K562 (cell line): ENCODE data around the gene HYAL3. TPM values are rescaled to one million over a fixed set of nuclear protein-coding genes. Genes with fewer than 3 reads are reported as not detected.

Source experiments
- ATAC-seq: fragments of 200-7000 bp; cut with Tn5 transposase; 3 replicates; pipeline ENCODE4 v1.9.1; 2020; ENCODE audit warnings: moderate library complexity
- BruUV-seq: library from RNA; stranded (reverse); fragments of 400-500 nt; replicated peaks from 2 replicates; lab custom pipeline; 2021; lab: Mats Ljungman, UMichigan
- CTCF ChIA-PET: fragments of 300-600 bp; formaldehyde crosslinking; extraction: SDS; loops from one replicate; lab custom pipeline; 2021; ENCODE audit warnings: low intra/inter-chr PET ratio; lab: Yijun Ruan, JAX
- POLR2A ChIA-PET: fragments of 300-600, 350-650 bp; sonication (Branson Sonifier 250); formaldehyde crosslinking; extraction: SDS; loops from one replicate; lab custom pipeline; 2021; ENCODE audit warnings: antibody characterized with exemption, inconsistent platforms; lab: Yijun Ruan, JAX
- DNase-seq, 4 experiments: peaks; one replicate each; pipeline versions ENCODE4 v3.0.0 to v3.0.0-alpha.2; 2011 to 2018; ENCODE audit warnings: low spot score in 3 of 4, mixed read lengths in 3 of 4; ENCODE audit errors: extremely low read depth in 1 of 4
- FAIRE-seq: peaks from 2 replicates; lab custom pipeline; 2011; peaks lifted over from hg19 to GRCh38; lab: Jason Lieb, UNC
- H2AFZ ChIP-seq: 2 replicates; pipeline ENCODE4 v1.6.0; 2011; ENCODE audit warnings: low read depth, low read length, control low read depth, inconsistent platforms
- H3K27ac ChIP-seq: fragments of 200-600 bp; 3 replicates; pipeline ENCODE4 v1.8.0; 2011; ENCODE audit warnings: low read depth, mild to moderate bottlenecking, control low read depth, inconsistent platforms, low read length, moderate library complexity, mixed read lengths; ENCODE audit errors: extremely low read depth
- H3K27me3 ChIP-seq, 2 experiments: fragments of 300-600 bp in 1 of 2; 2 replicates in 1 of 2; 3 replicates in 1 of 2; pipeline versions ENCODE4 v1.6.0 to v1.8.0; 2011; ENCODE audit warnings: inconsistent platforms in 2 of 2, low read length in 2 of 2, mild to moderate bottlenecking in 1 of 2, mixed read lengths in 1 of 2, moderate library complexity in 1 of 2; ENCODE audit not compliant: control insufficient read depth in 2 of 2, insufficient read depth in 2 of 2
- H3K36me3 ChIP-seq: fragments of 300-600 bp; 3 replicates; pipeline ENCODE4 v1.8.0; 2011; ENCODE audit warnings: mild to moderate bottlenecking, low read length, inconsistent platforms; ENCODE audit not compliant: control insufficient read depth, insufficient read depth
- H3K4me1 ChIP-seq, 2 experiments: fragments of 200-600 bp in 1 of 2; replicated peaks in 1 of 2; 2 replicates in 1 of 2; 3 replicates in 1 of 2; pipeline versions ENCODE4 v1.5.1 to v1.8.0; 2011; ENCODE audit warnings: inconsistent platforms in 2 of 2, low read length in 2 of 2, mild to moderate bottlenecking in 1 of 2, mixed read lengths in 1 of 2, moderate library complexity in 1 of 2; ENCODE audit not compliant: control insufficient read depth in 2 of 2, insufficient read depth in 2 of 2
- H3K4me2 ChIP-seq: 2 replicates; pipeline ENCODE4 v1.6.1; 2011; ENCODE audit warnings: low read length, control low read depth, inconsistent platforms, mixed read lengths; ENCODE audit not compliant: insufficient read depth
- H3K4me3 ChIP-seq: fragments of 200-600 bp; sonication (generic), shearing (Covaris generic); 2 replicates; pipeline ENCODE4 v1.5.1; 2016; ENCODE audit warnings: control low read depth, inconsistent platforms
- H3K79me2 ChIP-seq: fragments of 200-600 bp; 3 replicates; pipeline ENCODE4 v1.8.0; 2011; ENCODE audit warnings: low read length, inconsistent platforms; ENCODE audit not compliant: control insufficient read depth, insufficient read depth
- H3K9ac ChIP-seq, 2 experiments: 2 replicates each; pipeline versions ENCODE4 v1.6.0 to v1.6.1; 2011; ENCODE audit warnings: low read depth in 2 of 2, low read length in 2 of 2, control low read depth in 1 of 2, inconsistent platforms in 1 of 2, mild to moderate bottlenecking in 1 of 2, mixed read lengths in 1 of 2; ENCODE audit not compliant: insufficient read depth in 1 of 2
- H3K9me1 ChIP-seq: one replicate; pipeline ENCODE4 v1.6.0; 2011; ENCODE audit warnings: inconsistent platforms, mild to moderate bottlenecking, low read length, moderate library complexity; ENCODE audit not compliant: control insufficient read depth, insufficient read depth
- H3K9me3 ChIP-seq: replicated peaks from 2 replicates; pipeline ENCODE4 v1.5.1; 2011; ENCODE audit warnings: low read depth, low read length, inconsistent platforms; ENCODE audit not compliant: control insufficient read depth, insufficient read depth
- H4K20me1 ChIP-seq: replicated peaks from 2 replicates; pipeline ENCODE4 v1.6.1; 2011; ENCODE audit warnings: low read length, inconsistent platforms, mixed read lengths; ENCODE audit not compliant: control insufficient read depth, insufficient read depth
- HDAC3 ChIP-seq: fragments of 450-650 bp; IDR thresholded peaks from 2 replicates; pipeline ENCODE4 v1.6.1; 2018; ENCODE audit warnings: borderline replicate concordance, mild to moderate bottlenecking, moderate library complexity; ENCODE audit not compliant: partially characterized antibody
- HNRNPL ChIP-seq: fragments of 200-400 bp; formaldehyde crosslinking; IDR thresholded peaks from 2 replicates; pipeline ENCODE4 v1.6.1; 2017; ENCODE audit warnings: low read depth, mild to moderate bottlenecking, low read length
- KLF16 ChIP-seq: IDR thresholded peaks from 2 replicates; pipeline ENCODE4 v1.6.1; 2016; ENCODE audit warnings: antibody characterized with exemption
- MTA2 ChIP-seq: fragments of 450-650 bp; IDR thresholded peaks from 2 replicates; pipeline ENCODE4 v1.6.1; 2016; ENCODE audit warnings: low read depth
- NELFE ChIP-seq: IDR thresholded peaks from 2 replicates; pipeline ENCODE4 v1.6.1; 2011; ENCODE audit warnings: mild to moderate bottlenecking; ENCODE audit not compliant: insufficient read depth, insufficient read length
- OTX1 ChIP-seq: fragments of 450-650 bp; formaldehyde crosslinking; IDR thresholded peaks from 2 replicates; pipeline ENCODE4 v1.4.0; 2022; ENCODE audit warnings: mild to moderate bottlenecking
- PCBP1 ChIP-seq: fragments of 200-400 bp; formaldehyde crosslinking; IDR thresholded peaks from 2 replicates; pipeline ENCODE4 v1.6.1; 2018; ENCODE audit warnings: mild to moderate bottlenecking, low read depth, low read length; ENCODE audit not compliant: poor library complexity, severe bottlenecking
- RBM15 ChIP-seq: fragments of 200-400 bp; formaldehyde crosslinking; IDR thresholded peaks from 2 replicates; pipeline ENCODE4 v1.6.1; 2018; ENCODE audit warnings: mild to moderate bottlenecking, low read length, moderate library complexity; ENCODE audit not compliant: insufficient read depth
- SMARCC2 ChIP-seq: fragments of 450-650 bp; IDR thresholded peaks from 2 replicates; pipeline ENCODE4 v1.6.1; 2017; ENCODE audit warnings: antibody characterized with exemption, moderate library complexity, mild to moderate bottlenecking, low read depth
- STAG1 ChIP-seq: sonication (generic); formaldehyde crosslinking; IDR thresholded peaks from 2 replicates; pipeline ENCODE4 v1.5.0; 2020; ENCODE audit warnings: missing genetic modification reagents, borderline replicate concordance
- ZNF274 ChIP-seq: IDR thresholded peaks from 2 replicates; pipeline ENCODE4 v1.6.1; 2011; ENCODE audit warnings: low read depth, mild to moderate bottlenecking, low read length, moderate library complexity, borderline replicate concordance
- ZNF282 ChIP-seq: sonication (generic); formaldehyde crosslinking; IDR thresholded peaks from 2 replicates; pipeline ENCODE4 v1.8.1; 2023; ENCODE audit warnings: missing genetic modification reagents
- ZNF445 ChIP-seq: fragments of 250-450 bp; sonication (Bioruptor Pico); IDR thresholded peaks from 2 replicates; pipeline ENCODE4 v1.4.0; 2020; ENCODE audit warnings: low read depth, mild to moderate bottlenecking, moderate library complexity
- WGBS: fragments of 100-300 bp; shearing (Covaris generic); methylation state at CpG from one replicate; pipeline ENCODE4 v1.1.6; 2016; ENCODE audit warnings: low coverage, mixed read lengths; ENCODE audit not compliant: insufficient coverage; ENCODE audit errors: missing lambda C conversion rate; 5-methylcytosine and 5-hydroxymethylcytosine counted together
- in situ Hi-C: fragments of 300-500 bp; cut with MboI; formaldehyde crosslinking; loops from 4 replicates; pipeline ENCODE4 v1.15.0; 2018; ENCODE audit warnings: inconsistent platforms, mixed read lengths
- intact Hi-C: fragments of 100-400 bp; cut with micrococcal nuclease; formaldehyde crosslinking; loops from 2 replicates; pipeline ENCODE4 v1.14.2; 2022
- polyA plus RNA-seq, 8 experiments: library from polyadenylated mRNA; depleted of rRNA in 4 of 8; stranded (reverse) in 5 of 8; unstranded in 3 of 8; fragments of >200 nt; fragmentation: Nextera tagmentation in 2 of 8; fragmentation: Illumina TruSeq in 1 of 8; extraction: Ambion mirVana in 2 of 8; extraction: Trizol in 1 of 8; gene quantifications; 2 replicates each; pipeline versions ENCODE4 v1.2.1 to v1.2.3, GENCODE V29; 2011 to 2014; ENCODE audit warnings: inconsistent platforms in 1 of 8, missing spikeins in 1 of 8
- total RNA-seq, 7 experiments: library from RNA; depleted of rRNA in 6 of 7; stranded (reverse); fragments of >200 nt in 6 of 7; fragmentation: Illumina TruSeq in 2 of 7; extraction: Trizol in 2 of 7; gene quantifications; 2 replicates each; pipeline versions ENCODE4 v1.2.1 to v1.2.3, GENCODE V29; 2011 to 2021; ENCODE audit warnings: low replicate concordance in 1 of 7
- TF ChIP-seq, protein P1 (sequence below), 2 experiments: IDR thresholded peaks; 2 replicates each; pipeline ENCODE4 v1.6.1; 2012; ENCODE audit warnings: improper control_type of control experiment in 2 of 2, low read depth in 2 of 2, low read length in 2 of 2, borderline replicate concordance in 1 of 2
- TF ChIP-seq, protein P2 (sequence below): sonication (generic); formaldehyde crosslinking; IDR thresholded peaks from 2 replicates; pipeline ENCODE4 v1.8.1; 2023; ENCODE audit warnings: mild to moderate bottlenecking, missing genetic modification reagents

HYAL3 gene
- total and polyA plus RNA-seq, 9 of the 15 experiments (the other 6 are each of a cell fraction or from before 2014, with no cell fraction given) = 0.38 to 9.1 (median 6.8) TPM

DNA sequence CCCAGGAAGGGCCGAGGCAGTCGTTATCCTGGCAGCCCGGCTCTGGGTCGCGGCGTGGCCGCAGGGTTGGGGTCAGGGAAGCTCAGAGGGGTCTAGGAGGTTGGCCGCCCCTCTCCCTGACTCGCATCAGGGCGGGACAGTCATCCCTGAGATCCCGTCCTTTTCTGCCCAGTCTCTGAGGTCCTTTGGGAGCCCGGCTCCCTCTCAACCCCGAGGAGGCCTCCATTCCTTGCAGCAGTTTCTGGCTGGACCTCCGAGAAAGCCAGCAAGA is 22.8 kb upstream of the HYAL3 start:
- DNase-seq (no peak), ATAC-seq (no peak), FAIRE-seq (no peak)
- Histone ChIP-seq H3K36me3 (peaks cover 46% of the 10 kb centered on the region; the same call in 2 of the 3 replicates), H3K4me2 (peak overlapping the region; percentile 90), H3K4me3 (peak overlapping the region; percentile 81), H3K27me3 (no peaks in the 10 kb centered on the region), H3K27ac (peak overlapping the region; percentile 100), H3K79me2 (peaks cover 27% of the 10 kb centered on the region), H3K9me1 (no peaks in the 10 kb centered on the region), H3K9me3 (no peaks in the 10 kb centered on the region), H4K20me1 (no peaks in the 10 kb centered on the region), H3K4me1 (peaks cover 30 to 70% of the 10 kb centered on the region in 2 experiments), H3K9ac (peak overlapping the region; percentile 98; a peak in 3 of 4 replicates), H2AFZ (peak overlapping the region; percentile 99)
- in situ Hi-C loops (no loop called here), intact Hi-C loops (no loop called here)
- POLR2A ChIA-PET = interaction anchor here (1.0 kb wide), 1 partner anchor 19 kb away, joined by 4 read pairs; the partner anchor contains the start of gene HYAL1
- no TSS peak for BruUV-seq
- CTCF ChIA-PET = no interaction called here
- 44% methylated on average over 9 of the region's 14 CpGs for WGBS
- TF ChIP-seq ZNF445 (no peak), STAG1 (CRISPR knock-in tag) (no peak), HNRNPL (no peak), SMARCC2 (no peak), ZNF274 (no peak), NELFE (no peak), MTA2 (no peak), RBM15 (no peak), PCBP1 (peak; percentile 24), ZNF282 (CRISPR knock-in tag) (no peak), OTX1 (CRISPR knock-in tag) (no peak), HDAC3 (no peak), KLF16 (no peak)
- TF ChIP-seq, protein P1, sequence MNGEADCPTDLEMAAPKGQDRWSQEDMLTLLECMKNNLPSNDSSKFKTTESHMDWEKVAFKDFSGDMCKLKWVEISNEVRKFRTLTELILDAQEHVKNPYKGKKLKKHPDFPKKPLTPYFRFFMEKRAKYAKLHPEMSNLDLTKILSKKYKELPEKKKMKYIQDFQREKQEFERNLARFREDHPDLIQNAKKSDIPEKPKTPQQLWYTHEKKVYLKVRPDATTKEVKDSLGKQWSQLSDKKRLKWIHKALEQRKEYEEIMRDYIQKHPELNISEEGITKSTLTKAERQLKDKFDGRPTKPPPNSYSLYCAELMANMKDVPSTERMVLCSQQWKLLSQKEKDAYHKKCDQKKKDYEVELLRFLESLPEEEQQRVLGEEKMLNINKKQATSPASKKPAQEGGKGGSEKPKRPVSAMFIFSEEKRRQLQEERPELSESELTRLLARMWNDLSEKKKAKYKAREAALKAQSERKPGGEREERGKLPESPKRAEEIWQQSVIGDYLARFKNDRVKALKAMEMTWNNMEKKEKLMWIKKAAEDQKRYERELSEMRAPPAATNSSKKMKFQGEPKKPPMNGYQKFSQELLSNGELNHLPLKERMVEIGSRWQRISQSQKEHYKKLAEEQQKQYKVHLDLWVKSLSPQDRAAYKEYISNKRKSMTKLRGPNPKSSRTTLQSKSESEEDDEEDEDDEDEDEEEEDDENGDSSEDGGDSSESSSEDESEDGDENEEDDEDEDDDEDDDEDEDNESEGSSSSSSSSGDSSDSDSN (IDR thresholded peaks at IDR 0.05; ENCODE audit: borderline replicate concordance in 1 of 2, low read depth in 2 of 2, low read length in 2 of 2) = no peak
- TF ChIP-seq, protein P2, sequence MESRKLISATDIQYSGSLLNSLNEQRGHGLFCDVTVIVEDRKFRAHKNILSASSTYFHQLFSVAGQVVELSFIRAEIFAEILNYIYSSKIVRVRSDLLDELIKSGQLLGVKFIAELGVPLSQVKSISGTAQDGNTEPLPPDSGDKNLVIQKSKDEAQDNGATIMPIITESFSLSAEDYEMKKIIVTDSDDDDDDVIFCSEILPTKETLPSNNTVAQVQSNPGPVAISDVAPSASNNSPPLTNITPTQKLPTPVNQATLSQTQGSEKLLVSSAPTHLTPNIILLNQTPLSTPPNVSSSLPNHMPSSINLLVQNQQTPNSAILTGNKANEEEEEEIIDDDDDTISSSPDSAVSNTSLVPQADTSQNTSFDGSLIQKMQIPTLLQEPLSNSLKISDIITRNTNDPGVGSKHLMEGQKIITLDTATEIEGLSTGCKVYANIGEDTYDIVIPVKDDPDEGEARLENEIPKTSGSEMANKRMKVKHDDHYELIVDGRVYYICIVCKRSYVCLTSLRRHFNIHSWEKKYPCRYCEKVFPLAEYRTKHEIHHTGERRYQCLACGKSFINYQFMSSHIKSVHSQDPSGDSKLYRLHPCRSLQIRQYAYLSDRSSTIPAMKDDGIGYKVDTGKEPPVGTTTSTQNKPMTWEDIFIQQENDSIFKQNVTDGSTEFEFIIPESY = 0 out of 2 replicates have a peak, but pooled peaks have one; percentile 26
